GM18507 (cell line): ENCODE results near the gene KRTAP10-6.
"Not testable (repeated sequence)": the region's sequence is repeated elsewhere in the genome, so short reads cannot be mapped to it uniquely, and the experiment has no call there.

Source experiments
- DNase-seq: peaks from one replicate; pipeline ENCODE4 v3.0.0; 2011; ENCODE audit warnings: low read depth; ENCODE audit not compliant: insufficient read length; ENCODE audit errors: extremely low spot score
- FAIRE-seq: peaks from 2 replicates; lab custom pipeline; 2011; peaks lifted over from hg19 to GRCh38; lab: Jason Lieb, UNC

KRTAP10-6 gene, protein sequence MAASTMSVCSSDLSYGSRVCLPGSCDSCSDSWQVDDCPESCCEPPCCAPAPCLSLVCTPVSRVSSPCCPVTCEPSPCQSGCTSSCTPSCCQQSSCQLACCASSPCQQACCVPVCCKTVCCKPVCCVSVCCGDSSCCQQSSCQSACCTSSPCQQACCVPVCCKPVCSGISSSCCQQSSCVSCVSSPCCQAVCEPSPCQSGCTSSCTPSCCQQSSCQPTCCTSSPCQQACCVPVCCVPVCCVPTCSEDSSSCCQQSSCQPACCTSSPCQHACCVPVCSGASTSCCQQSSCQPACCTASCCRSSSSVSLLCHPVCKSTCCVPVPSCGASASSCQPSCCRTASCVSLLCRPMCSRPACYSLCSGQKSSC

DNA sequence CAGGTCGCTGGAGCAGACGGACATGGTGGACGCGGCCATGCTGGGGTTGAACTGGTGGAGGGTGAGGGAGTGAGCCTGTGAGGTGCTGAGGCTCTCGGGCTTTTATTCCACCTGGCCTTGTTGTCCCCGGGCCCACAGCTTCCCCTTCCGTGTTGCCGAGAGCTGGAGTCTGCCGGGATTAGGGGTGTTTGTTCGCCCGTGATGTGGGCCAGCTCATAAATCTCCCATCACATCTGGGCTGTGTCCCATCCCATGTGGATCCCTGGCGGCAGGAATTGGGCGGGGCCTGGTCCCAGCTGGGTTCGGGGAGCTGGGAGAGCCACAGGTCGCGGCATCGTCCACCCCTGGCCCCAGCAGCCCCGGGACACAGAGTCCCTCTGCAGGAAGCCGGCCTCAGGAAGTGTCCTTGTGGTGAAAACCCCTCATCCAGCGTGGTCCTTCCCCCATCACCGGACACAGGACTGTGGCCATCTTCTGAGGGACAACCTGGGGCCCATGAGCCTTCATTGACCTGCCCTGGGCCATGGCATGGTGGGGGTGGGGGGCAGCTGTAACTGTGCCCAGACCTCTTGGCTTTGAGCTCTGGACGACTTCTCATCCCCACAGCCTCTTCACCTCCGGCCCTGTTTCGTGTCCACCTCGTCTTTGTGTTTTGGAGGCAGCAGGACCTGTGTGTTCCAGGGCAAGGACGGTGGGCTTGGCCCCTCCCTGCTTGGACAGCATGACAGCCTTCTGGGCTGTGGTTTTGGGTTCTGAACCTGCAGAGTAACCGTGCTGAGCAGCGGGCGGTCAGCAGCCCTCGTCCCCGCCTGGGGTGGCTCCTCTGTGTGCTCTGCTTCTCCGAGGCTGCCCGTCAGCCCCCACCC is at the start of gene KRTAP10-6:
TSS of gene KRTAP10-6 (minus strand) at position 60 of the 866 bp plus-strand sequence. CDS start at position 39, 21 bp downstream.
- FAIRE-seq (no peak), DNase-seq (no peak)

DNA sequence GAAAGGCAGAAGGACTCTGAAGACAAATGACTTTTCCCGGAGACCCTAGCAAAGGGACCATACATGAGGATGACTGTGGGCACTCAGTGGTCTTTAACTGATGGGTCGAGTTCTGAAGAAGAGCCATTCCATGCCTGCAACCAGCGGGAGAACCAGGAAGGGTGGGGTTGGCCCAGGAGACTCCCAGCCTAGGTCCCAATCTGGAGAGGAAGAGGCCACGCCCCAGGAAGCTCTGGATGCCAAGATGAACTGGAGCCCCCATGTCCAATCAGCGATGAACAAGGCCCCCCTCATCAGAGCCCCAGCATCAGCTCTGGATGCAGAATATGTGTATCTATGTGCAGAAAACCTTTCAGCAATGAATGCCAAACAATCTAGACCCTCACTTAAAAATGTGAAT is 48.5 kb upstream of the KRTAP10-6 start:
- FAIRE-seq, result no peak
- DNase-seq, result no peak

DNA sequence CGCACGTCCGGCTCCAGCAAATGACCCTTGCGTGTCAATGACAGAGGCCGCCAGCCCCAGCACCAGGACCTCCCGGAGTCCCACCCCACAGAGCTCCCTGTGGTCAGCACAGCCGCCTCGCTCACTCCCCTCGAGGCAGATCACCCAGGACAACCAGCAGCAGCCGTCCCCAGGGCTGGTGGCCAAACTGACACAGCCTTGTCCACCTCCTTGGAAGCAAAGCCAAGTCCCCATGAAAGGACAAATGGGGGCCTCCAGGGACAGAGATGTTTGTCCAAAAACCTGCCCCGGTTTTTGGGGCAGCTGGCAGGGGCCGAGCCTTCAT is 47.0 kb upstream of the KRTAP10-6 start:
- FAIRE-seq, result no peak

DNA sequence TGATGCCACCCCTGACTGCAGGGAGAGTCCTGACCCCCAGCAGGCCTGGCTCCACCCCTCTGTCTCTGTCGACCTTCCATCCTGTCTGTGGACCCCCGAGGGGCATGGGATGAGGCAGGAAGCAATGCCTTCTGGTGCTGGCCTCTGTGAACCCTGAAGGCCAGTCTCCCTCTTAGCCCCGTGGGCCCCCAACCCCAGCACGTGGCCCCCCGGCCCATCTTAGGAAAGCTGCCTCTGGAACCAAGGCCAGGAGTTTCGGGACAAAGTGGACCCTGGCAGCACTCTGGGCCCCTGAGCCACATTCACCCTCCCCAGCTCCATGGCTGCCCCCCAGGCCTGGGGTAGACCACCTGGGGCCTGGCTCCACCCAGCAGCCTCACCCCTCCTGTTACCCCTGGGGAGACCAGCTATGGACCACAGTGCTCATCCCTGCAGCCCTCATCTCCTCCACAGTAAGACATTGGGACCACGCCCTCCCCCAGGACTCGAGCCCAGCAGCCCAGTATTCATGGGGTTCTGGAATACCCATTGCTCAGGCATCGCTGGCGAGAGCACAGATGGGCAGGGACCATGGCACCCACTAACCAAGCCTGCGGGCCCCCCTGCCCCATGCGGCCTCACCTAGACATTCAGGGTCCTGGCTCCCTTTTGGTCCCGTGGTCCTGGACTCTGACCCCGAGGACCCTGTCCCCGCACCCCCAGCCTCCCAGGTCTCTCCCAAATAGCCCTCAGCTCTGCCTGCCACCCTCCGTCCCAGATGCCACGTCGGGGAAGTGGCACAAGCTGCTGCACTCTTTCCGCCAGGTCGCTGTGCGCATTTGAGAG is 46.4 kb upstream of the KRTAP10-6 start:
- not testable (repeated sequence) for DNase-seq, FAIRE-seq

More for the DNA sequence above, 47.0 kb upstream of the KRTAP10-6 start:
- no peak for DNase-seq

DNA sequence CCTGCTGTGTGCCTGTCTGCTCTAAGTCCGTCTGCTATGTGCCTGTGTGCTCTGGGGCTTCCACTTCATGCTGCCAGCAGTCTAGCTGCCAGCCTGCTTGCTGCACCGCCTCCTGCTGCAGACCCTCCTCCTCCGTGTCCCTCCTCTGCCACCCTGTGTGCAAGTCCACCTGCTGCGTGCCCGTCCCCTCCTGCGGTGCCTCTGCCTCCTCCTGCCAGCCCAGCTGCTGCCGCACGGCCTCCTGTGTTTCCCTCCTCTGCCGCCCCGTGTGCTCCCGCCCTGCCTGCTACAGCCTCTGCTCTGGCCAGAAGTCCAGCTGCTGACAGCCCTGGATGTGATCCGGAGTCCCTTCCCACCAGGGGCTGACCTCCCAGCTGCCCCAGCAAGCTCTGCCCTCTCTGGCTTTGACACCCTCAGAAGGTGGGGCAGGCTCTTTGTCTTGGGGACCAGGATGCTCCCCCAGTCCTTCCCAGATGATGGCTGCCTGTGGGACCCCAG is 45.6 kb upstream of the KRTAP10-6 start:
- FAIRE-seq, result not testable (repeated sequence)

DNA sequence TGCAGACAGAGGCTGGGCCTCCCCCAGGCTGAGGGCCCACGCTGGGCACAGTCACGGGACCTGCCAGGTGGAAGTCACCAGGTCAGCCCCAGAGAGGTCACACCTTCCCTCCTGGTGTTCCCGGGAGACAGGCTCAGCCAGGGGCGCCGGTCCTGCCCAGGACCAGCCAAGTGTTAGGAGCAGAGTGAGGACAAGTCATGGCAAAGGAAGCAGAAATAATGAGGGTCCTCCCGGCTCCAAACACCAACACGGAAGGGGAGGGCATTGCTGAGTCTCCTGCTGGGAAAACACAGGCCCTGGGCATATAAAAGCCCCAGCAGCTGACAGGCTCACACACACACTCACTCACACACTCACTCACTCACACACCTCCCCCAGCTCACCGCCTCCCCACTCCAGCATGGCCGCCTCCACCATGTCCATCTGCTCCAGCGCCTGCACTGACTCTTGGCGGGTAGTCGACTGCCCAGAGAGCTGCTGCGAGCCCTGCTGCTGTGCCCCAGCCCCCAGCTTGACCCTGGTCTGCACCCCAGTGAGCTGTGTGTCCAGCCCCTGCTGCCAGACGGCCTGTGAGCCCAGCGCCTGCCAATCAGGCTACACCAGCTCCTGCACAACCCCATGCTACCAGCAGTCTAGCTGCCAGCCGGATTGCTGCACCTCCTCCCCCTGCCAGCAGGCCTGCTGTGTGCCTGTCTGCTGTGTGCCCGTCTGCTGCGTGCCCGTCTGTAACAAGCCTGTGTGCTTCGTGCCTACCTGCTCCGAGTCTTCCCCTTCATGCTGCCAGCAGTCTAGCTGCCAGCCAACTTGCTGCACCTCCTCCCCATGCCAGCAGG is 44.9 kb upstream of the KRTAP10-6 start, which contains the start of gene KRTAP10-10:
TSS of gene KRTAP10-10 (plus strand) at position 339 of the 833 bp plus-strand sequence. CDS start at position 401, 62 bp downstream.
- no peak for DNase-seq
- no peak for FAIRE-seq

More for the DNA sequence above, 45.6 kb upstream of the KRTAP10-6 start:
- not testable (repeated sequence) for DNase-seq

DNA sequence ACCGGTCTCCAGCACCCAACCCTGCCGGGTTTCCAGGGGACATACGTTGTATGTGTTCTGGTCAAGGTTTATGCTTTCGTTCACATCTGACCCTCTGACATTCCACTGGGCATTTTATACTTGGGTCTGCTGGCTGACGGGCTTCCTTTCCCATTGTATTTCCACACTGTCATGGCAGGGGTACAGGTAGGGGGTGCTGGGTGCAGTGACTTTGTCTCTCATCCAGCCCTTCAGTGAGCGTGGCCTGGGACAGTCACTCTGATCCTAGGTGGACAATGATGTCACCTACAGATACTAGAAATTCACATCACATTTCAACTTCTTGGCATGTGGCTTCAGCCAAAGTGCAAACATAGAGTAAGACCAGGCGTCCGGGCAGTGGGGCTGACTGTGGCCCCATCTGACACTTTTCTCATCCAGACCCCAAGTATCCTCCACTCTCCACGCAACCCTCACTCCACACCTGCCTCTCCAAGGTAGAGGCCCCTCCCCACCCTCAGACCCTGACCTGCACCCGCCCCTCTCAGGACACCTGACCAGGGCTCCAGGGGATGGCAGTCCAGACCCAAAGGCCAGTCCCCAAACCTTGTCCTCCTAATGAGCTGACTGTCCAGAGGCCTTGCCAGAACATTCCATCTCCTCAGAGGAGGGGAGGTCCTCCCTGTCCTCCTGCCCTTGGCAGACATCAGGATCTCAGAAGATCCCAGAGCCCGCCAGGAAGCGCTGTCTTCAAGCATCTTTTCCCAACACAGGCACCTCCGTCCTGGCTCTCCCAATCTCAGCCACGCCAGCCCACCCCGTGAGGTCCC is 44.1 kb upstream of the KRTAP10-6 start:
- no peak for DNase-seq
- no peak for FAIRE-seq

DNA sequence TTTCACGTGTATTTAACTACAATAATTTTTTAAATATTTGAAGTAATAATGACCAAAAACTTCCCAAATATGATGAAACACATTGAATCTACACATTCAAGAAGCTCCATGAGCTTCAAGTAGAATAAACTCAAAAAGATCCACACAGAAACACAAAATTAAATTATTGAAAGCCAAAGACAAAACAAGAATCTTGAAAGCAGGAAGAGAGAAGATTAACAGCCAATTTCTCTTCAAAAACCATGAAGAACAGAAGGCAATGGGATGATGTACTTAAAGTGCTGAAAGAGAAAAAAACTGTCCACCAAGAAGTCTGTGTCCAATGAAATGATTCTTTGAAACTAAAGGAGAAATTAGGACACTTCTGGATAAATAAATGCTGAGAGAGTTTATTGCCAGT is 39.8 kb upstream of the KRTAP10-6 start:
- FAIRE-seq, result no peak
- DNase-seq, result no peak

DNA sequence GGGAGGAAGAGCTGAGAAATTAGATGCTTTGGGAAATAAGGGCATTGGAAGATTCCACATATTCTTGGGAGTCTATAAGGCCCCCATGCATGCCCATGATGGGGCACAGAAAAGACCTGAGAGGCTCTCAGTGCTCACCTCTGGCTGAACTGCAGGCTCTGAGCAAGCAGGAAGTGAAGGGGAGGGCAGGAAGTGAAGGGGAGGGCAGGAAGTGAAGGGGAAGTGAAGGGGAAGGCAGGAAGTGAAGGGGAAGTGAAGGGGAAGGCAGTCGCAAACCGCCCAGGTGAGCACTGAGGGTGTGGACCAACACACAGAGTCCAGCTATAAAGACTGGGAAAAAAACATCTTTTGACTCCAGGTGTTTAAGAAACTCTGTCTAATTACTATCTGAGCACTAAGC is 38.1 kb upstream of the KRTAP10-6 start:
- DNase-seq (no peak), FAIRE-seq (no peak)

DNA sequence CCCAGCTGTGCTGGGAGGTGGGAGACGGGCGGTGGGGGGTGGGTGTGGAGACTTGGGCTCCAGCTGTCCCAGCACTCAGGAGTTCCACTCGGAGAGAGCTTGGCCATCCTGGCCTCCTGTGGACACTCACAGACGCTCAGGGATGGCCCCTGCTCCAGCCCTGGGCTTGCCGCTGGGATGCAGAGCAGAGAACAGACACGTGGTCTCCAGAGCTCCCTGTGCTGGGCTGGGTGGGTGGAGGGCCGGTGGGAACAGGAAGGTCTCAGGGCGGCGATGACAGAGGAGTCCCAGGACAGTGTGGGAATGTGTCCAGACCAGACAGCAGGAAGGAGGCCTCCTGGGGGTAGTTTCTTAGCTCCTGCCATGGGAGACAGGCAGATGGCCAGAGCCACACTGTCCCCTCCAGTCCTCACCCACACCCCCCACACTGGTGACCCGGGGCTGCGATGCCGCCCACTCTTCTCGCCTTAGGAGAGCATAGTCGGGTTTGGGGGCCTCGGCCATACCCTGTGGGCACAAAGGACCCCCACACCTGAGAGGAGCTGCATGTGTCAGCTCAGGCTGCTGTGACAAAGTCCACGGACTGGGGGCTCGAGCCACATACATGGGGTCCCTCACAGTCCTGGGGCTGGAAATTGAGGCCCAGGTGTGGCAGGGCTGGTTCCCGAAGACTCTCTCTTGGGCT is 36.5 kb upstream of the KRTAP10-6 start:
- DNase-seq (no peak), FAIRE-seq (no peak)

DNA sequence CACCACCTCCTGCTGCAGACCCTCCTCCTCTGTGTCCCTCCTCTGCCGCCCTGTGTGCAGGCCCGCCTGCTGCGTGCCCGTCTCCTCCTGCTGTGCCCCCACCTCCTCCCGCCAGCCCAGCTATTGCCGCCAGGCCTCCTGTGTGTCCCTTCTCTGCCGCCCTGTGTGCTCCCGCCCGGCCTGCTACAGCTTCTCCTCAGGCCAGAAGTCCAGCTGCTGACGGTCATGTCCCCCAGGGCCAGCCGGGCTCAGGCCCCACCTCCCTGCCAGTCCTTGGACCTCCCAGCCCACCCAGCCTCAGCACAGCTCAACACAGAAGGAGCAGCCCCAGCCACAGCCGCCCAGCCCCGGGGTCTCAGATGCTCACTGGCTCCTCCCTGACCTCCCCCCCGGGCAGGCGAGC is 35.5 kb upstream of the KRTAP10-6 start:
- DNase-seq, FAIRE-seq: not testable (repeated sequence)

DNA sequence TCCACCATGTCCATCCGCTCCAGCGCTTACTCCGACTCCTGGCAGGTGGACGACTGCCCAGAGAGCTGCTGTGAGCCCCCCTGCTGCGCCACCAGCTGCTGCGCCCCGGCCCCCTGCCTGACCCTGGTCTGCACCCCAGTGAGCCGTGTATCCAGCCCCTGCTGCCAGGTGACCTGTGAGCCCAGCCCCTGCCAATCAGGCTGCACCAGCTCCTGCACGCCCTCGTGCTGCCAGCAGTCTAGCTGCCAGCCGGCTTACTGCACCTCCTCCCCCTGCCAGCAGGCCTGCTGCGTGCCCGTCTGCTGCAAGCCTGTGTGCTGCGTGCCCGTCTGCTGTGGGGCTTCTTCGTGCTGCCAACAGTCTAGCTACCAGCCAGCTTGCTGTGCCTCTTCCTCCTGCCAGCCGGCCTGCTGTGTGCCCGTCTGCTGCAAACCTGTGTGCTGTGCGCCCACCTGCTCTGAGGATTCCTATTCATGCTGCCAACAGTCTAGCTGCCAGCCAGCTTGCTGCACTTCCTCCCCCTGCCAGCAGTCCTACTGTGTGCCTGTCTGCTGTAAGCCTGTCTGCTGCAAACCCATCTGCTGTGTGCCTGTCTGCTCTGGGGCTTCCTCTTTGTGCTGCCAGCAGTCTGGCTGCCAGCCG is 35.0 kb upstream of the KRTAP10-6 start:
- not testable (repeated sequence) for DNase-seq, FAIRE-seq

DNA sequence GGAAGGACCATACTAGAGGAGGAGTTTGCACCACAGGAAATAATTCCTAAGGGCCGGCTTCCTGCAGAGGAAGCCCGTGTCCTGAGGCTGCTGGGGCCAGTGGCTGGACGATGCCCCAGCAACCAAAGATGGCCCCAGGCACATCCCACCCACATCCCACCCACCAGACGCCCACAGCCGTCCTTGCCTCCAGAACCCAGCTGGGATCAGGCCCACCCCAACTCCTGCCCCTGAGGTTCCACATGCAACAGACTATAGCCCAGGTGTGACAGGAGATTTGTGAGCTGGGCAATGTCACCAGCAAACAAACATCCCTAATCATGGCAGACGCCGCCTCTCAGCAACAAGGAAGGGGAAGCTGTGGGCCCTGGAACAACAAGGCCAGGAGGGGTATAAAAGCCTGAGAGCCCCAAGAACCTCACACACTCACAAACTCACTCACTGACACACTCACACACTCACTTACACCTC is 34.4 kb upstream of the KRTAP10-6 start, which contains the start of gene KRTAP10-9:
TSS of gene KRTAP10-9 (plus strand) at position 421 of the 471 bp plus-strand sequence. CDS start 79 bp downstream, outside the sequence.
- no peak for FAIRE-seq
- no peak for DNase-seq

DNA sequence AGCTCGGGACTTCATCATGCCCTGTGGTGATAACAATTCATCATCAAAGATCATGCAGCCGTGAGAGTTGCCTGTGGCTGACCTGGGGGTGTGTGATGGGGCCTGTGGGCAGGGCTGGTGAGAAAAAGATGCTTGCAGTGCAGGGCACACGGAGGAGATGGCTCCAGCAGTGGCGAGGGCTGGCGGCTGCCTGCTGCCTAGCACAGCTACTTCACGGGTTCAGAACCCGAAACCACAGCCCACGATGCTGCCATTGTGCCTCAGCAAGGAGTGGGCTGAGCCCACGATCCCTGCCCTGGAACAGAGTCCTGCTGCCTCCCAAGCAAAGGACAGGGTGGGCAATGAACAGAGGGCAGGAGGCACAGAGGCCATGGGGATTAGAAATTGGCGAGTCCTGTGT is 34.0 kb upstream of the KRTAP10-6 start:
- no peak for DNase-seq
- FAIRE-seq, result no peak

DNA sequence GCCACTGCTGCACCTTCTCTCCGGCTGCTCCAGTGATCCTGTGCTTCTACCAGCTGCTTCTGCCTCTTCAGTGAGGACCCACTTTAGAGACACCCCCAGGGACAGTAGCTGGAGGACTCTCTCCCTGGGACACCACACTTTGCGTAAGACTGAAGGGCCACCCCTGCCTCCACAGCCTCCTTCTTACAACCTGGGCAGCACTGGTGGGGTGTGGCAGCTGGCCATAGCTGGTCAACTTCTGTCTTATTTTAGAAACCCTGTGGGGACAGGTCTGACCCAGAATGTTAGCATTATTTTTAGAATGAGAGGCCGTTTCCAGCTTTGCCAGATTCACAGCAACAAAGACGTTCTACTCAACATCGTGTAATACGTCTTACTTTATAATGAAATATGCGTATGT is 33.5 kb upstream of the KRTAP10-6 start:
- no peak for FAIRE-seq

DNA sequence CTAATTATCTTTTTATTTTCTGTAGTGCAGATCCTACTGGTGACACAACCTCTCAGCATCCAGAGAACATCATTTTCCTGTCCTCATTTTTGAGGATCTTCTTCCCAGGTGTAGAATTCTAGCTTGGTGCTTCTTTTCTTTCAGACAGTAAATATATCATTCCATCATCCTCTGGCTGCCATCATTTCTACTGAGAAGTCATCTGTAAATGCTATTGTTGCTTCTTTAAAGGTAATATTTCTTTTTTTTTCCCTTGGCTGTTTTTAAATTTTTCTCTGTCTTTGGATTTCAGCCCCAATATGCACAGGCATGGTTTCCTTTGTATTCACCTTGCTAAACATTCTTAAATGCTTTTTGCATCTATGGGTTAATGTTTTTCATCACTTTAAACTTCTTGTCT is 31.3 kb upstream of the KRTAP10-6 start:
- FAIRE-seq (no peak), DNase-seq (no peak)

More for the DNA sequence above, 33.5 kb upstream of the KRTAP10-6 start:
- no peak for DNase-seq

DNA sequence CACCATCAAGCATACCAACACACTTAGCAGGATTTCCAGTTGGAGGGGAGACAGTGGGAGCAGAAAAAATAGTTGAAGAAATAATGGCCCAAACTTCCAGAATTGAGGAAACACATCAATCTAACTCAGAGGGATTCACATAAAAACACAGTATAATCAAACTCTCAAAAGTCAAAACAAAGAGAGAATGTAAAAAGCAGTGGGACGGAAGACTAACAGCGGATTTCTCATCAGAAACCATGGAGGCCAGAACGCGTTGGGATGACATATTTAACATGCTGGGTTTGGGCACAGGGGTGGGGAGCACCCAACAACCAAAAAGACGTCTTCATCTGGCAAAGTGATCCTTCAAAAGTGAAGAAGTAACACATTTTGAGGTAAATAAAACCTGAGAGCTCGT is 27.6 kb upstream of the KRTAP10-6 start:
- DNase-seq (no peak), FAIRE-seq (no peak)
